Measurements from ENCODE around the gene MAGI1. TPM values are rescaled to one million over a fixed set of nuclear protein-coding genes. Genes with fewer than 3 reads are reported as not detected.
"Not testable (repeated sequence)": the region's sequence is repeated elsewhere in the genome, so short reads cannot be mapped to it uniquely, and the experiment has no call there.

MAGI1 gene
- total and polyA plus RNA-seq, 10 donors = 3.5 to 104 (median 62.3) TPM

GRCh38 chr3:66029443-66029842 lies 9.3 kb downstream of the MAGI1 start:
- TF ChIP-seq POLR2AphosphoS5 (IDR thresholded peaks at IDR 0.05) (no peak), POLR2A (IDR thresholded peaks at IDR 0.05) (no peak), CTCF (IDR thresholded peaks at IDR 0.05 in 8 of 11, conservative IDR thresholded peaks at IDR 0.05 in 3 of 11) (no peak)
- intact Hi-C loops (cut with DNase I; ENCODE audit: low total_unique reads) = no loop called here
- Histone ChIP-seq H3K27me3 (replicated peaks in 1 of 7) (no peaks in the 10 kb centered on the region), H3K4me1 (peaks cover 0 to 7% (median 0%) of the 10 kb centered on the region in 6 donors), H3K4me3 (no peak overlapping the region), H3K9me3 (no peaks in the 10 kb centered on the region), H3K27ac (no peak overlapping the region), H3K36me3 (no peaks in the 10 kb centered on the region)
- no peak for DNase-seq

GRCh38 chr3:66029014-66029413 lies 9.7 kb downstream of the MAGI1 start:
- Histone ChIP-seq H3K27me3 (replicated peaks in 1 of 7) (no peaks in the 10 kb centered on the region), H3K27ac (no peak overlapping the region), H3K9me3 (no peaks in the 10 kb centered on the region), H3K36me3 (no peaks in the 10 kb centered on the region), H3K4me3 (no peak overlapping the region), H3K4me1 (peaks cover 0 to 7% (median 0%) of the 10 kb centered on the region in 6 donors)
- no peak for DNase-seq
- intact Hi-C loops (cut with DNase I; ENCODE audit: low total_unique reads) = no loop called here
- 66 to 78% (median 73%) methylated on average over 5 of the region's 5 CpGs for WGBS, 5 donors
- TF ChIP-seq CTCF (IDR thresholded peaks at IDR 0.05 in 8 of 11, conservative IDR thresholded peaks at IDR 0.05 in 3 of 11) = no peak
- TF ChIP-seq POLR2AphosphoS5 (IDR thresholded peaks at IDR 0.05) = no peak
- no peak for TF ChIP-seq POLR2A (IDR thresholded peaks at IDR 0.05)

- no peak overlapping the region for H3K4me3 ChIP-seq
- intact Hi-C loops (cut with DNase I; ENCODE audit: low total_unique reads) = no loop called here
Observed at GRCh38 chr3:66028457-66028856, 10.3 kb downstream of the MAGI1 start.

GRCh38 chr3:66027099-66027498 lies 11.6 kb downstream of the MAGI1 start:
- DNase-seq; H3K27me3 ChIP-seq (replicated peaks in 1 of 7); H3K4me3 ChIP-seq; H3K27ac ChIP-seq; H3K4me1 ChIP-seq; intact Hi-C loops (cut with DNase I; ENCODE audit: low total_unique reads); H3K9me3 ChIP-seq; H3K36me3 ChIP-seq: not testable (repeated sequence)
- WGBS, 5 donors = 91 to 98% (median 95%) methylated on average over 8 of the region's 8 CpGs

More at GRCh38 chr3:66028457-66028856, 10.3 kb downstream of the MAGI1 start:
- no peaks in the 10 kb centered on the region for H3K36me3 ChIP-seq
- no peak overlapping the region for H3K27ac ChIP-seq
- H3K4me1 ChIP-seq = peaks cover 0 to 7% (median 0%) of the 10 kb centered on the region in 6 donors
- no peak for DNase-seq
- no peaks in the 10 kb centered on the region for H3K9me3 ChIP-seq
- 76 to 89% (median 81%) methylated on average over 12 of the region's 12 CpGs for WGBS, 5 donors
- no peaks in the 10 kb centered on the region for H3K27me3 ChIP-seq (replicated peaks in 1 of 7)
- no peak for TF ChIP-seq CTCF (IDR thresholded peaks at IDR 0.05 in 8 of 11, conservative IDR thresholded peaks at IDR 0.05 in 3 of 11)
- no peak for TF ChIP-seq POLR2A (IDR thresholded peaks at IDR 0.05)
